ENCODE data around the gene DBH.
A peak's percentile ranks its signal among the peaks of the same experiment; 100 is the strongest.

The DBH gene

GRCh38 chr9:133645021-133645765 is 9.0 kb downstream of the DBH start:
- no peak for DNase-seq

- DNase-seq: no peak
Measured at GRCh38 chr9:133647148-133647547, 11.0 kb downstream of the DBH start.

- DNase-seq: no peak
Measured at GRCh38 chr9:133647765-133648469, 11.8 kb downstream of the DBH start.

- no peak for DNase-seq
Measured at GRCh38 chr9:133649194-133649593, 13.0 kb downstream of the DBH start.

GRCh38 chr9:133650026-133650425 is 13.9 kb downstream of the DBH start:
- no peak for DNase-seq

- peak in 1 of 2 experiments; percentile 15 for DNase-seq
Measured at GRCh38 chr9:133653638-133654037, 17.5 kb downstream of the DBH start.

- peak in 1 of 2 experiments; percentile 13 for DNase-seq
Measured at GRCh38 chr9:133654736-133655657, 18.8 kb downstream of the DBH start.

- no peak for DNase-seq
Measured at GRCh38 chr9:133655701-133656100, 19.5 kb downstream of the DBH start.

- no peak for DNase-seq
Measured at GRCh38 chr9:133656211-133657119, 20.3 kb downstream of the DBH start.

GRCh38 chr9:133657120-133657661 is 21.0 kb downstream of the DBH start:
- DNase-seq: peak; percentile 26 to 69

GRCh38 chr9:133658442-133659431 is 22.6 kb downstream of the DBH start:
- peak; percentile 71 to 83 for DNase-seq

GRCh38 chr9:133659516-133659915 is 23.4 kb downstream of the DBH start:
- DNase-seq: no peak

GRCh38 chr9:133661846-133662540 is 25.8 kb downstream of the DBH start:
- DNase-seq: no peak

- peak; percentile 50 to 80 for DNase-seq
Measured at GRCh38 chr9:133664173-133665050, 28.2 kb downstream of the DBH start.

- DNase-seq: no peak
Measured at GRCh38 chr9:133665096-133665495, 28.9 kb downstream of the DBH start.

- no peak for DNase-seq
Measured at GRCh38 chr9:133665535-133665934, 29.4 kb downstream of the DBH start.

- no peak for DNase-seq
Measured at GRCh38 chr9:133666387-133666786, 30.2 kb downstream of the DBH start.

- DNase-seq: no peak
Measured at GRCh38 chr9:133666845-133667244, 30.7 kb downstream of the DBH start.

Measured in NCI-H2081 (cell line).